ENCODE results near the gene SLC2A4RG. TPM values are rescaled to one million over a fixed set of nuclear protein-coding genes. Genes with fewer than 3 reads are reported as not detected.

Gene SLC2A4RG
- total and polyA plus RNA-seq, 2 of the 13 experiments (the other 11 are each of a cell fraction or from before 2014, with no cell fraction given) = 91.4 to 95.9 TPM

GRCh38 chr20:63745961-63746731 lies 6.6 kb downstream of the SLC2A4RG start (continued):
- TF ChIP-seq, protein P1, sequence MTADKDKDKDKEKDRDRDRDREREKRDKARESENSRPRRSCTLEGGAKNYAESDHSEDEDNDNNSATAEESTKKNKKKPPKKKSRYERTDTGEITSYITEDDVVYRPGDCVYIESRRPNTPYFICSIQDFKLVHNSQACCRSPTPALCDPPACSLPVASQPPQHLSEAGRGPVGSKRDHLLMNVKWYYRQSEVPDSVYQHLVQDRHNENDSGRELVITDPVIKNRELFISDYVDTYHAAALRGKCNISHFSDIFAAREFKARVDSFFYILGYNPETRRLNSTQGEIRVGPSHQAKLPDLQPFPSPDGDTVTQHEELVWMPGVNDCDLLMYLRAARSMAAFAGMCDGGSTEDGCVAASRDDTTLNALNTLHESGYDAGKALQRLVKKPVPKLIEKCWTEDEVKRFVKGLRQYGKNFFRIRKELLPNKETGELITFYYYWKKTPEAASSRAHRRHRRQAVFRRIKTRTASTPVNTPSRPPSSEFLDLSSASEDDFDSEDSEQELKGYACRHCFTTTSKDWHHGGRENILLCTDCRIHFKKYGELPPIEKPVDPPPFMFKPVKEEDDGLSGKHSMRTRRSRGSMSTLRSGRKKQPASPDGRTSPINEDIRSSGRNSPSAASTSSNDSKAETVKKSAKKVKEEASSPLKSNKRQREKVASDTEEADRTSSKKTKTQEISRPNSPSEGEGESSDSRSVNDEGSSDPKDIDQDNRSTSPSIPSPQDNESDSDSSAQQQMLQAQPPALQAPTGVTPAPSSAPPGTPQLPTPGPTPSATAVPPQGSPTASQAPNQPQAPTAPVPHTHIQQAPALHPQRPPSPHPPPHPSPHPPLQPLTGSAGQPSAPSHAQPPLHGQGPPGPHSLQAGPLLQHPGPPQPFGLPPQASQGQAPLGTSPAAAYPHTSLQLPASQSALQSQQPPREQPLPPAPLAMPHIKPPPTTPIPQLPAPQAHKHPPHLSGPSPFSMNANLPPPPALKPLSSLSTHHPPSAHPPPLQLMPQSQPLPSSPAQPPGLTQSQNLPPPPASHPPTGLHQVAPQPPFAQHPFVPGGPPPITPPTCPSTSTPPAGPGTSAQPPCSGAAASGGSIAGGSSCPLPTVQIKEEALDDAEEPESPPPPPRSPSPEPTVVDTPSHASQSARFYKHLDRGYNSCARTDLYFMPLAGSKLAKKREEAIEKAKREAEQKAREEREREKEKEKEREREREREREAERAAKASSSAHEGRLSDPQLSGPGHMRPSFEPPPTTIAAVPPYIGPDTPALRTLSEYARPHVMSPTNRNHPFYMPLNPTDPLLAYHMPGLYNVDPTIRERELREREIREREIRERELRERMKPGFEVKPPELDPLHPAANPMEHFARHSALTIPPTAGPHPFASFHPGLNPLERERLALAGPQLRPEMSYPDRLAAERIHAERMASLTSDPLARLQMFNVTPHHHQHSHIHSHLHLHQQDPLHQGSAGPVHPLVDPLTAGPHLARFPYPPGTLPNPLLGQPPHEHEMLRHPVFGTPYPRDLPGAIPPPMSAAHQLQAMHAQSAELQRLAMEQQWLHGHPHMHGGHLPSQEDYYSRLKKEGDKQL (CRISPR knock-in tag; IDR thresholded peaks at IDR 0.05; ENCODE audit: low read depth) = no peak
- peak; percentile 64 for TF ChIP-seq RBM22 (optimal IDR thresholded peaks at IDR 0.05; ENCODE audit: low read length)
- no peak for TF ChIP-seq ZSCAN31 (CRISPR knock-in tag; IDR thresholded peaks at IDR 0.05; ENCODE audit: low read depth)
- TF ChIP-seq SAFB2 (CRISPR knock-in tag; IDR thresholded peaks at IDR 0.05; ENCODE audit: borderline replicate concordance, low read depth) = no peak
- TF ChIP-seq ZNF260 (CRISPR knock-in tag; IDR thresholded peaks at IDR 0.05; ENCODE audit: borderline replicate concordance, low read depth) = no peak
- 0 out of 2 replicates have a peak, but pooled peaks have one; percentile 4 for TF ChIP-seq MXD4 (CRISPR knock-in tag; IDR thresholded peaks at IDR 0.05)
- TF ChIP-seq, protein P2, sequence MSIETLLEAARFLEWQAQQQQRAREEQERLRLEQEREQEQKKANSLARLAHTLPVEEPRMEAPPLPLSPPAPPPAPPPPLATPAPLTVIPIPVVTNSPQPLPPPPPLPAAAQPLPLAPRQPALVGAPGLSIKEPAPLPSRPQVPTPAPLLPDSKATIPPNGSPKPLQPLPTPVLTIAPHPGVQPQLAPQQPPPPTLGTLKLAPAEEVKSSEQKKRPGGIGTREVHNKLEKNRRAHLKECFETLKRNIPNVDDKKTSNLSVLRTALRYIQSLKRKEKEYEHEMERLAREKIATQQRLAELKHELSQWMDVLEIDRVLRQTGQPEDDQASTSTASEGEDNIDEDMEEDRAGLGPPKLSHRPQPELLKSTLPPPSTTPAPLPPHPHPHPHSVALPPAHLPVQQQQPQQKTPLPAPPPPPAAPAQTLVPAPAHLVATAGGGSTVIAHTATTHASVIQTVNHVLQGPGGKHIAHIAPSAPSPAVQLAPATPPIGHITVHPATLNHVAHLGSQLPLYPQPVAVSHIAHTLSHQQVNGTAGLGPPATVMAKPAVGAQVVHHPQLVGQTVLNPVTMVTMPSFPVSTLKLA (IDR thresholded peaks at IDR 0.05) = no peak
- no peak for TF ChIP-seq ZBTB7A (CRISPR knock-in tag; IDR thresholded peaks at IDR 0.05)
- no peak for TF ChIP-seq JUND (CRISPR knock-in tag; IDR thresholded peaks at IDR 0.05)
- no peak for TF ChIP-seq ZBTB46 (CRISPR knock-in tag; IDR thresholded peaks at IDR 0.05; ENCODE audit: borderline replicate concordance)
- no peak; the same call in 1 of the 2 replicates for TF ChIP-seq TGIF2 (CRISPR knock-in tag; IDR thresholded peaks at IDR 0.05)
- peak; percentile 8; the same call in 1 of the 2 replicates for TF ChIP-seq ZNF235 (CRISPR knock-in tag; IDR thresholded peaks at IDR 0.05; ENCODE audit: borderline replicate concordance)
- no peak for TF ChIP-seq RFX5 (IDR thresholded peaks at IDR 0.05; ENCODE audit: low read depth, low read length)
- TF ChIP-seq HOXA3 (CRISPR knock-in tag; IDR thresholded peaks at IDR 0.05) = 0 out of 2 replicates have a peak, but pooled peaks have one; percentile 17
- TF ChIP-seq SRY (CRISPR knock-in tag; IDR thresholded peaks at IDR 0.05) = no peak
- TF ChIP-seq ZNF225 (CRISPR knock-in tag; IDR thresholded peaks at IDR 0.05) = no peak
- TF ChIP-seq HNRNPK (IDR thresholded peaks at IDR 0.05; ENCODE audit: low read depth, low read length, poor library complexity, severe bottlenecking) = peak; percentile 6
- TF ChIP-seq, protein P3, sequence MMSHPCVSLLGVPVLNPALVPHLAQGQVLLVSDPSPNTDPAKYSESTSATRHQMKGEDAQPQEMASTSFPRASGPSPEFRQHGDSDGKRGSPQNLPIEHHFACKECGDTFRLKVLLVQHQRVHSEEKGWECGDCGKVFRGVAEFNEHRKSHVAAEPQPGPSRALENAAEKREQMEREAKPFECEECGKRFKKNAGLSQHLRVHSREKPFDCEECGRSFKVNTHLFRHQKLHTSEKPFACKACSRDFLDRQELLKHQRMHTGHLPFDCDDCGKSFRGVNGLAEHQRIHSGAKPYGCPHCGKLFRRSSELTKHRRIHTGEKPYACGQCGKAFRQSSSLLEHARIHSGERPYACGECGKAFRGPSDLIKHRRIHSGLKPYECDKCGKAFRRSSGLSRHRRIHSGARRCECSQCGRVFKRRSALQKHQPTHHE (CRISPR knock-in tag; IDR thresholded peaks at IDR 0.05; ENCODE audit: borderline replicate concordance) = no peak; the same call in 1 of the 2 replicates
- no peak for TF ChIP-seq MTF1 (CRISPR knock-in tag; IDR thresholded peaks at IDR 0.05)

Data from HepG2 (cell line).